Neural progenitor cell (in vitro differentiated cells): ENCODE data around the gene KIRREL2.

Source experiments
- CTCF ChIP-seq: fragments of 200-600 bp; sonication (generic); IDR thresholded peaks from 2 replicates; pipeline ENCODE4 v1.5.1; 2017; ENCODE audit warnings: antibody characterized with exemption, mild to moderate bottlenecking
- EZH2phosphoT487 ChIP-seq: fragments of 200-600 bp; sonication (generic); IDR thresholded peaks from 2 replicates; pipeline ENCODE4 v1.6.1; 2017; ENCODE audit warnings: antibody characterized with exemption

DNA sequence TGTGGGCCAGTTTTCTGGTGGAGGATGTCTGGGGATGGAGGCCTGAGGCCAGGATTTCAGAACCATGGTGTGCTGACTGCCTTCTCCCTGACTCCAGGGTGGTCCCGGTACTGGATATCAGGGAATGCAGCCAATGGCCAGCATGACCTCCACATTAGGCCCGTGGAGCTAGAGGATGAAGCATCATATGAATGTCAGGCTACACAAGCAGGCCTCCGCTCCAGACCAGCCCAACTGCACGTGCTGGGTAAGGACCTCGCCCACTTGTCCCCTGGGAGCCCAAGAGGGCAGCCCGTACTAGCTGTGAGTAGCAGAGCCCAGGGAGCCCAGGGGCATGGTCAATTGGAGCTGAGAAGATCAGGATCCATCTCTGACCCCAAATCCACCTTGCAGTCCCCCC, 1.6 kb downstream of the KIRREL2 start:
- TF ChIP-seq EZH2phosphoT487 (no peak), CTCF (no peak)
